ENCODE measurements around the gene KIF6. TPM values are rescaled to one million over a fixed set of nuclear protein-coding genes. Genes with fewer than 3 reads are reported as not detected.

KIF6 gene
- total RNA-seq, 1 experiment from 2014 or later, result 2.2 TPM

DNA sequence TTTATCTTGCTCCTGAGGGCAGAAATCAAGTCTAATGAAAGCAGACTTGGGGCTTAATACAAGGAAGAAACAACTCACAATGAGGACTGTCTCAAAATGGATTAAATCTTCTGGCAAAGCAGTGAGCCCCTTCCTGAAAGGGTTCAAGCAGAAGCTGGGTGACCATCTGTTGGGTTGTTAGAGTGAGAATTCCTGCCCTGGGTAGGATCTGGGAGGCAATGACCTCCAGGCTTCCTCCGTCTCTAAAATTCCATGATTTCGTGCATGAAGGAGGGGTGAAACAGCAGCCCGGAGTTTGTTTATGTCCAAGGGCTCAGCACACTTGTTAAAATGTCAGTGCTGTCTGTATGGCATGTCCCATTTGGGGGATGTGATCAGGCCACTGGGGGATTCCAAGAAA lies 338.7 kb downstream of the KIF6 start:
- no peak for DNase-seq (ENCODE audit: low spot score)

GRCh38 chr6:39381550-39382140 lies 343.6 kb downstream of the KIF6 start:
- DNase-seq (ENCODE audit: low spot score), result no peak

DNA sequence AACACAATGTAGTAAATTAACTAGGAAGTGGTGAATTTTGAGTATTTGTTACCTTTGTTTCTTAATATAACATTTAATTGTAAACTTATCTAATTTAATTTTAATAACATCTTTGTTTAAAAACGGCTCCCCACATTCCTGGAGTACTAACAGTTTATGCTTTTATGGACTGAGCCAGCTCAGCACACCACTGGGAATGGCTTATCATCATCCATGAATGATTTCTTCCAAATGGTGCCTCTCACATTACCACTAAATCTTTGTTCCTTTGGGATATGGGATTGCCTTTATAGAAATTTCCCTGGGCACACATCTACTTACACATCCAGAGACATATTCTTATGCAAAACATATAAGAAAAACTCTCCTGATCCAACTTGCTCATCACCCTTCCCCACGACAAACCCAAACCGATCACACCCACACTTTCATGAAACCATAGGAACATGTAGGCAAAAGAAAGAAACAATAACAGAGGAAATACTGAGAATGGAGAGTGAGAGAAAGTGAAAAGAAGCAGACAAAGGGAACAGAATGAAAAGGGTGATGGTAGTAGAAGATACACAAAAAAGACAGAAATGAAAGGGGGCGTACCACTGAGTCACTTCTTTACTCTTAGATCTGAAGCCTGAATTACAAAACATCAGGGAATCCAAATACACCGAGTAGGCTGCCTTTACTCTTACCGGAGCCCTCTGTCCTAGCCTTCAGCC lies 344.2 kb downstream of the KIF6 start:
- DNase-seq (ENCODE audit: low spot score), result no peak

DNA sequence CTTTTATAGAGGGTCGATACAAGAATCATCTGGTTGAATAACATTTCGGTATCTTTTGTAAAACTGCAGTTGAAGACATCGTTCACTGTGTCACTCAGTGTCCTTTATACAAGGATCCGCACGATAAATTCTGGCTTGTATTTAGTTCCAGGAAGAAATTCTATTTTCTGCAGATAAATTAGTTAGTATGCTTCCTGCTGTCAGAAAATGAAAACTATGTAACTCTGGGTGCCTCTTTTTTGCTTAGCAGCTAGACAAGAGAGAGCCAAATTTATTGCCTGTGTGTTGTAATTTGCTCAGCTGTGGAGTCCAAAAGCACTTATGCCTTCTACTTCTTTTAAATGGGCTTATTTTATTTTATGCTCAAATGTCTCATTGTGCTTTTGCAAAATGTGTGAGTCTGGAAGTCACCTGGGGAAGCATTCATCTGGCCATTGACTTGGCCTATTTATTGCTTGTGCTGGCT lies 346.2 kb downstream of the KIF6 start:
- DNase-seq (ENCODE audit: low spot score), result no peak

DNA sequence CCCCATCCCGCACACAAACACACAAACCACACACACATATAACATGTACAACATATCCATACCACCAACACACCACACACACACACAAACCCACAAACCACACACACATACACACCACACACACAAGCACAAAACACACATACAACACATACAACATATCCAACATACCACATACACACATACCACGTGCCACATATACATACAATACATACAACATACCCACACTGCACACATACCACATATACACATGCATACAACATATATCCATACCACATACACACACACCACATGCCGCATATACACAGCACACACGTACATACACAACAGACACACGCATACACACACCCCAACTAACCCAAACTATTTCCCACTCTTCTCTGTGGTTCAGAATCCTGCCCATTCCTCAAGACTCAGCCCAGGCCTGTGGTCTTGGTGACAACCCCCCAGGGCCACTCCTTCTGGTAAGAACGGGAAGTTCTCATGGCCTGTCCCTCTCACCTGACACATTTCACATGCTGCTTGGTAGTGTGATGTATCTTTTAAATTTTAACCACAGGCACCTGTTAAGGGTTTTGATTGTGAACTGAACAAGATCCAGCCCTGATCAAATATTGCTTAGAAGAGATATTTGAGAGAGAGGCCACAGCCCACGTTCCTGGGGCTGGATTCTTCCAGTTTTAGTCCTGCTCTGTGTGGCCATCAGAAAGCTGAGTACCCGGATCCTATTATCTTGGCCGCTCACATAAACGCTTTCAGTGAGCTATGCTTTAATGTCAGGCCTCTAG lies 346.8 kb downstream of the KIF6 start:
- DNase-seq (ENCODE audit: low spot score), result no peak

DNA sequence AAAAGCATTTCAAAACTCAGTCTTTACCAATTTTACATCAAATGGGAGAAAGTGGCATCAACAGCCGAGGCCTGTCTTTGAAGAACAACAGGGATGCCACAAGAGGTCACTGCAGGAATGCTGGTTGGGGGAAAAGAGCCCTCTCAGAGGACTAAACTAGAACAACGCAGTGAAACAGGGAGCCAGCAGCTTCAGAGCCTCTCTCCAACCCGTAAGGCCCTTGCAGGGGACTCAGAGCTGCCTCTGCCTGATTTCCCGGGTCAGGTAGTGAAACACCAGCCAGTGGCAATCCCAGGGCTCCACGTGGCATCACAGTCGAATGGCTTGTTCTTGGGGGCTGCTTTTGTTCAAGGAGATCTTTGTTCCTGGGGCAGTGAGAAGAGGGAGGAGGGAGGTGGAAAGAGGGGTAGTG lies 347.7 kb downstream of the KIF6 start:
- DNase-seq (ENCODE audit: low spot score), result peak; percentile 84

- no peak for DNase-seq (ENCODE audit: low spot score)
These were observed 349.8 kb downstream of the KIF6 start for GRCh38 chr6:39375405-39375804.

DNA sequence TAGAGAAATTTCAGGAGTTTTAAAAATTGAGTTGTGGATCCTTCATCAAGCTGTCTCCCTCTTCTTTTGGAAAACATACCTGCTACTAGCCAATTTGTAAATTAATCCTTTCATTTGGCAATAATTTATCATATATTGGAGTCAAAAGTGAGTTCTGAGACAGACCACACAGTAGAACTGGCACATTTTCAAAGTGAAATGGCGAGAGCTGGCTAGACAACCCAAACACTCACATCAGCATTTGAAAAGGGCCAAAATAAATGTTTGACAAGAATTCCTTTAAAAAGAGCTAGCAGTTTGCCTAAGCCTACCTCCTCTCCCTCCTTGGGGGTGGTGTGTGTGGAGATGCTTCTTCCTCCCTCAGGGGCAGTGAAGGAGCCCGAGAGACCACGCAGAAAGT lies 354.8 kb downstream of the KIF6 start:
- no peak for DNase-seq (ENCODE audit: low spot score)

DNA sequence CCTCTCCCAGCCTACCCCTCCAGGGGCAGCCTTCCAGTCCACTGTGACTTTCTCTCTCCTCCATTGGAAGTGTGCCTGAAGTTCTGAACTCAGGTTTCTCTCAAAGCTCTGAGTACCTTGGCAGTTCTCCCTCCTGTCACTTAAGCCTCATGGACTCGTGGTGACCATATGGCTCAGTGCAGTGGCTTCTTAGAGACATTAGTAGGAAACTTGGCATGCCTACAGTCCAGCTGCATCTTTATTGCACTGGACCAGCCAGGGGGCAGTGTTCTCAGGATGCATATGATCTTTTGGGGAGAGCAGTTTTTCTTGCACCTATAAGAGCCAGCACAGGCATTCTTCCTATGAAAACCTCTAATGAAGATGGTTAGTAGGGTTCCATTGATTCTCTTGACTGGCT lies 355.2 kb downstream of the KIF6 start:
- DNase-seq (ENCODE audit: low spot score), result peak; percentile 30

- DNase-seq (ENCODE audit: low spot score), result no peak
These were observed 357.5 kb downstream of the KIF6 start for GRCh38 chr6:39367700-39368099.

- DNase-seq (ENCODE audit: low spot score), result no peak
These were observed 358.1 kb downstream of the KIF6 start for GRCh38 chr6:39366931-39367618.

DNA sequence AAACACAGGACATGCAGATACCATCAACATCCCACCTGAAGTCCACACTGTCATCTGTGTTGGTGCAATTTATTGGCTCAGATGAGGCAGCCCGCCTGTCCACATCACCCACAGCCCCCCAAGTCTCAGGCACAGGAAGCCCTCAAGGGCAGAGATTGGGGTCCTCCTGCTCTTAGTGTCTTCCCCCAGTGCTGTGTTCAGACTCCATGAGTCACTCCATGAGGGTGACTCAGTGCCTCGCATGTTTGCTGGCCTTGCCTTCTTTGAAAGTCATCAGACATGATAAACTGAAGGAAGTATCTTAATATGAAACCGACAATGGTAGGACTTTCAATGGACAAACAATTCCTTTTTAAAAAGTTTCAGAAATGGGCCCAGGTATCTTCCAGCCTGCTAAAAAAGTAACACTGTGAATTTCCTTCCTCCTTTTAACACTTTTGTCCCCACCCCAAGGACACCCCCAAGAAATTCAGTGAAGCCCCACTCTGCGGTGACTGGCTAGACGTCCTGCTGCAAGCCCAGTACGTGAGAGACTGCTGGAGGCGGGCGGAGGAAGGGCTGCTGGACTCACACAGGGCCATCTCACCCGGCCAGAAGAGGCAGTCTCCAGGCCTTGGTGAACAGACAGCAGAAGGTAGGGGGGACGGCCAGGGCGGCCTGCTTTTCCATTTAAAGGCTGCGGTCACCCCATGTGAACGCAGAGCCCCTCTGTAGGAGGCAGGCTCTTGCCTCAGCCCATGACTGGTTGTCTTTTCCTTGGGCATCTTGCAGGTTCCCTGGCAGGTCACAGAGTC lies 359.7 kb downstream of the KIF6 start:
- DNase-seq (ENCODE audit: low spot score), result no peak

DNA sequence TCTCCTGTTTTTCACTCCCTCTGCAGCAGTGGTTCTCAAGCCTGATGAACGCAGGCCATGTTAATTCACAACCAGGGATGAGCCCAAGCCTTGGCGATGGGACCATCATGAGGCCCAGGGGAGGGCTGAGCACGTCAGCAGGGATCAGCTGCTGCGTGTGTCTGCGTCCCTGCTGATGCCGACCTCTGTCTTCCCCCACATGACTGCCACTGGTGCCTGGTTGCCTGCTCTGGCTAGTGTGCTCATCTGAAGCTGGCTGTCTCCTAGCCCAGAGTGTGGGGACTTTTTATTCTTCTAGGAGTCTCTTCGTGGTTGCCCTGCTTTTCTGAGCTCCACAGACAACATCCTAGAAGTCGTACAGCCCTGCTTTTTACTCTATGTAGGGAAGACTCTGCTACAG lies 361.9 kb downstream of the KIF6 start:
- no peak for DNase-seq (ENCODE audit: low spot score)

DNA sequence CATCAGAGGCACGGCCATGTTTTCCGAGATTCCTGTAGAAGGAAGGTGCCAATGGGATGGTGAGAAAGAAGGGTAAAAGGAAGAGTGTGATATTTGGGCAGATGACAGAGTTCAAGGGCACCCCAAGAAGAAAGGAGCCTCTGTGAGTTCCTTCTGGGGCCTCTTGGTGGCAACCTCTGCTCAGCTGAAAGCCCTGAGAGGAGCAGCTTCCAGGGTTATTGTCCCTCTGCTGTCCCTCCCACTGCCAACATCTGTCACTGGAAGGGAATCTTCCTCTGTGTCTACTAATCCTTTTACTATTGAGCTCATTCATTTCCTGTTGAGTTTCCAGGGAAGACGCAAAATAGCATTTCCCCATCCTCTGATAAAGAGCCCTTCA lies 362.7 kb downstream of the KIF6 start:
- DNase-seq (ENCODE audit: low spot score), result peak; percentile 38

GRCh38 chr6:39361657-39362486 lies 363.3 kb downstream of the KIF6 start:
- peak; percentile 74 for DNase-seq (ENCODE audit: low spot score)

DNA sequence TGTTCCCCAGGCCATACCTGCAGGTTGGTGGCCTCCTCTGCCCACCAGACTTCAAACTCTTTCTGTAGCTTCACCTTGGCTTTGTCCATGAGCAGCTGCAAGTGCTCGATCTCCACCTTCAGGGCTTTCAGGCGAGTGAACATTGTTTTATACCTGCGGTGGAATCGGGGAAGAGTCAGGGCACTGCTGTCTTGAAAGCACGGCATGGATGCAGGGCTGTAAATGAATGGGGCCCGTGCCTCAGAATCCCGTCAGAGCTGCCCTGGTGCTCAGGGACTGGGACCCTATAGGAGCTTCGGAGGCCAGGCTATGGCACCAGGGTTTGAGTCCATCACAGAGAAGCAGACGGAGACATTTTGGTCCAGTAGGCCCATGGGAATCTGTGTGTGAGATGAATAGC lies 364.8 kb downstream of the KIF6 start:
- no peak for DNase-seq (ENCODE audit: low spot score)

DNA sequence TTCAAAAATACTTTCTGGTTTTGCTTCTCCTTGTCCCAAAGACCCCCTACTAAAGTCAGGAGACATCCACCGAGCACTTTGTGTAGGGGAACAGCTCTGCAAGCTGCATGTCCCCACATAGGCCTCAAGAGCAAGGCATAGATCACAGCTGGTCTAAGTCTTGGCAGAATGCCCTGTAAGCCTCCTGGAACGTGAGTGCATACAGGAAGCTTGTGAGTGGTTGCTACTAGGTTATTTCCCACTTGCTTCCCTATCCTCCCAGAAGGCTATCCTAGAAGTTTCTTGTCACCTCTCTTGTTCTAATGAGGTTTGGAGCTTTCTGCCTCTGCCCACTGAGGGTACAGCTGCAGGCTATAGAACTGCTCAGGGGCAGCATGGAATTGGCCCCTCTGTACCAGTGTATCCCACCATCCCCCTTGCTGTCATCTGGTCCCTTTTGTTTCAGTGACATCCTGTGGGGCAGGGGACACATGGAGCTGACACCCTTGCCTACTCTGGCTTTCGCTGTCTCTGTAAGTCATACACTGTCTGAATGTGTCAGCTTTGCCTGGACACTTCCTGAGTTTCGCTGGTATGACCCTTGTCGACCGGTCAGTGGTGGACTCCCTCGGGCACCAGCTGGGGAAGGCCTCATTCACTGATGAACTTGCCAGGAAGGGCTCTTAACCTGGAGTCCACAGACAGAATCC lies 367.1 kb downstream of the KIF6 start:
- DNase-seq (ENCODE audit: low spot score), result peak; percentile 76

GRCh38 chr6:39353698-39354315 lies 371.4 kb downstream of the KIF6 start:
- no peak for DNase-seq (ENCODE audit: low spot score)

DNA sequence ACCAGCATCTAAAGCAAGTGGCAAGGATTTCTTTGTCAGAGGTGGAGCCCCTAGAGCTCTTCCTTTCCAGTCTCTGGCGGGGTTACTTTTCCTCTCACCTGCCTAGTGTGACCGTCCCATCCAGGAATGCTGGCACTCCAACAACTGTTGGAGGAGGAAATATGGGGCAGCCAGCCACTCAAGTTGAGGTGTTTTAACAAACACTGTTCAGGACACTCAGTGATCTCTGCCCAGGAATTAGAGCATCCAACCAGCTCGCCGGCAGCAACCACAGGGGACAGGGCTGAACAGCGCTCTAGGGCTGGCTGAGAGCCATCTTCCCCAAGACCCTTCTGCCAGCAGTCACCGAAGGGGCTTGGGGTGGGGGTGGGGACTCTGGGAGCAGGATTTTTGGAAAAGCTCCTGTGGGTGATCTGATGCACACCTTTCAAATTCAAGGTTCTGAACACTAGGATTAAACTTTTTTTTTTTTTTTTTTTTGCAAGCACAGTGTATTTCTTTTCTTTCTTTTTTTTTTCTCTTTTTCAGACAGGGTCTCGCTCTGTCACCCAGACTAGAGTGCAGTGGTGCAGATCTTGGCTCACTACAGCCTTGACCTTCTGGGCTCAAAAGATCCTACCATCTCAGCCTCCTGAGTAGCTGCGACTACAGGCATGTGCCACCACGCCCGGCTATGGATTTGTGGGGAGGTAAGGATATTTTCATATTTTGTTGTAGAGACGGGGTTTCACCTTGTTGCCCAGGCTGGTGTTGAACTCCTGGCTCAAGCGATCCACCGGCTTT lies 374.3 kb downstream of the KIF6 start:
- no peak for DNase-seq (ENCODE audit: low spot score)

All from H4 (cell line).